Loucy (cell line): ENCODE data around the gene RPS3.

Source experiments
- CTCF ChIP-seq: fragments of 200-600 bp; sonication (generic); conservative IDR thresholded peaks from 2 replicates; pipeline ENCODE4 v1.5.1; 2014; ENCODE audit warnings: mild to moderate bottlenecking, antibody characterized with exemption, low read length
- EZH2phosphoT487 ChIP-seq: fragments of 200-600 bp; IDR thresholded peaks from 2 replicates; pipeline ENCODE4 v1.6.1; 2018; ENCODE audit warnings: antibody characterized with exemption, mild to moderate bottlenecking, moderate library complexity, borderline replicate concordance

- TF ChIP-seq CTCF (peak; percentile 47), EZH2phosphoT487 (no peak)
These were observed 23.1 kb upstream of the RPS3 start for GRCh38 chr11:75376175-75376574.
